Cortex of kidney (tissue), 1 donor: ENCODE data around the gene GOLGA6A.
"Not testable (repeated sequence)": the region's sequence is repeated elsewhere in the genome, so short reads cannot be mapped to it uniquely, and the experiment has no call there.

Experiments used
- DNase-seq: peaks from one replicate; lab custom pipeline; 2025; lab: John Stamatoyannopoulos, UW

Gene GOLGA6A

DNA sequence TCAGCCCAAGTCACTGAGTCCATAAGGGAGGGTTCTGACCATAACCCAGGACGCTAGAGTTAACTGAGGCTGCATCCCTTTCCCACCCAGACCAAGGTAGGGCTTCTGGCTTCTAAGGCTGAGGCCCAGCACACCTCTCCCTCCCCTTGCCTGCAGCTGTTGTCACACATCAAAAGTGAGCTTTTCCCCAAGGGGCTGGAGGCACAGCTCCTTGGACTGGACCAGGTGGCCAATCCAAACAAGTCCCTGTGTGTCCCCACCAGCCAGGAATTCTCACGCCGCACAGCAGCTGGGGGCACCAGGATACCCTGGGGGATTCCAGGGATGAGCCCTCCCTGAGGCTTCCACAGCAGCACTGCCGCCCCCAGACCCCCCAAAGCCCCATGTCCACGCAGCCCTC is 25.8 kb upstream of the GOLGA6A start:
- no peak for DNase-seq

DNA sequence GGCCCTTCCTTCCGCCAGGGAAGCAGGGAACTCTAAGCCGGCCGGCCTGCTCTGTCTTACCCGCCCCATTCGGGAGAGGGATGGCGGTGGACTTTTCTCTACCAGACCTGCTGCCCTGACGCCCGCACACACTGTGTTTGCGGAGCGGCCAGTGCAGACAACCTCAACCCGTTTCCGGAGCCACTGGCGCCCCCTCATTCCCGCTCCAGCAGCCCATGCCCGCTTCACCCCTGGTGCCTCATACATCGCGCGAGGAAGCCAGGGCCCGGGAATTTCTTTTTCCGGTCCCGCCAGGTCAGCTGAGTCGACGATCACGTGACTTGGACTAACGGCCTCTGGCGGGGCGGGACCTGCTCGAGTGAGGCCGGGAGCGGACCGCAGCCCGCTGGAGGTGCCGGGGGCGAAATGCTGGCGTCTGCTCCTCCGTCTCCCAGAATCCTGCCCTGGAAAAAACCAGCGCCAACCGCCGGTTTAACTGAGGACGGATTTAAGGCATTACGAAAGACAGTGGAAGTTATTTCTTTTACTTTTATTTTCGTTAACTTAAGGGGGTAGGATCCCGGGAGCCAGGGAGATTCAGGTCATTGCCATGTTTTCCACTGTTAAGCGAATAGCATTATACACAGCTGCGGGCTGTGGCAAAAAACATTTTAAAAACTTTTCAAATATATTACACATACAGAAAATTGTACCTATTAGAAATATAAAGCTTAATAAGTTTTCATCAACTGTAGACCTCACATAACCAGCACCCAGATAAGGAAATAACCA is 17.8 kb upstream of the GOLGA6A start:
- not testable (repeated sequence) for DNase-seq

DNA sequence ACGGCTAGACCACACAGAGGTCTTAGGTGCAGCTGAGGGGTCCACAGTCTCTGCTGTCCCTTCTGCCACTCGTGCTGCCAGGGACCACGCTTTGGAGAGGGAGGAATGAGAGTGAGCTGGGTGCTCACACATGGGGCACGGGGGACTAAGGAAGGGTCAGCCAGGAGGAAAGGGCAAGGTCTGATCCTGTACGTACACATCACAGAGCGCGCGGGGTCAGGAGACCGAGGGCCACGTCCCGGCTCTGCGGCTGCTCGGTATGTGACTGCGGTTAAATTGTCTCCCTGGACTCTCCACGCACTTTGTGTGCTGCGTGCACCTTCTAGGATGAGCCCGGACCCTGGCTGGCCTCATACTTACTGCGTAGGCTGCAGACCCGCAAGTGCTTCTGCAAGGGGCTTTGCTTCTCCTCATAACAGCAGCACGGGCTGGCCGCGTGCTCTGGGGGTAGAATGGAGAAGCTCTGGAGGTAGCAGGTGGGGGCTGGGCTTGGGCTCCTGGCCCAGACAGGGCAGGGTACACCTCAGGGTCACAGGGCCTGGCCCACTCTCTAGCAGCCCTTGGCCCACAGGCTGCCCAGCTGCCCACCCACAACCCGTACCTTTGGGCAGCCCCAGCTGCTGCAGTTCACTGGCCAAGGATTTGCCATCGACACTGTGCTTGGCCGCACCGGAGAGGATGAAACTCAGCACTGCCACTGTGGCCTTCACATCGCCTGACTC is 14.6 kb upstream of the GOLGA6A start:
- not testable (repeated sequence) for DNase-seq

- DNase-seq: not testable (repeated sequence)
These were observed 13.3 kb upstream of the GOLGA6A start for GRCh38 chr15:74095610-74096009.

DNA sequence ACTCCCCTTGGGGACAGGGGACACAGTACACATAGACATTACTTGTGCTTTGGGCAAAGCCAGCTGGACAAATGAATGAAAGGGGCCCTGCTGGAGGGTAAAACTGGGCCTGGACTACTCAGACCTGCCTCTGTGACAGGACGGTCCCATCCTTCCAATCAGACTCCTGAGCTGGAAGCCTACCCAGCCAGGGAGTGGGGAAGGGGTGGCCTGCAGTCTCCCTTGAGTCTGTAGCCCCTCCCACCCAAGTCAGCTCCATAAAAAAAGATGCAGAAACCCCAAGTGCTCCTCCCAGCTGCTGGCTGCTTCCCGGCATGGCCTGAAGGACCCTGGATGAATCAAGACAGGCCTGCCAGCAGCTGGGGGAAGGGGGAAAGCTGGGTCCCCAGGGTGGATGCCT is 12.2 kb upstream of the GOLGA6A start:
- not testable (repeated sequence) for DNase-seq

GRCh38 chr15:74075781-74076180 is 6.6 kb downstream of the GOLGA6A start:
- not testable (repeated sequence) for DNase-seq

DNA sequence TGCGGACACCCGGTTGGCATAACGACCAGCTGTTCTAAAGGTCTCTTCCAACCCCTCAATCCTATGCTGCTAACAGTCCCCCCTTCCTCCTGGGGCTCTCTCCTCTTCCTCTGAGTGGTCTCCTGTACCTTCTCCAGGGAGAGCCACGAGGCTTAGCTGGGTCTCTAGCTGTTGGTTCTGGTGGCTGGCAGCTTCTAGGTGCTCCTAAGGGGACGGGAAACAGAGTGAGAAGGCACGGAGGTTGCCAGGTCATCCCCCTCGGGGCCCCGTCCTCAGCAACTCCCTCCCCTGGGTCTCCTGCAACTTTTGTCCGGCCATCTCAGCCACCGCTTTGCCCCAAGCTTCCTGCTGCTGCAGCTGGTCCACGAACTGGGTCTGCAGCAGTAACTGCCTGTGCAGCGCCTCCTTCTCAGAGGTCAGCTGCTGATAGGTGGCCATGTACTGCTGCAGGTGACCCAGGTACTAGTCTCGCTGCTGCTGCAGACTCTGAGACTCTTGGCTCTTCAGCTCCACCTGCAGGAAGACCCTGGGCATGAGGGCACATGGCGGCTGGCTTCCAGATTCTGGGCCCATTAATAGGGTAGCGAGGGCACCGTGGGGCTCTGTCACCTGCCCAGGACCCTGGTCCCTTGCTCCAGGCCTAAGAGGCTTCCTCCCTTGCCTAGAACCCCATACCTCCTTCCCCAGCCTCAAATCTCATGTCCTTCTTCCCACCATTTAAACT is 9.6 kb downstream of the GOLGA6A start:
- DNase-seq: not testable (repeated sequence)

DNA sequence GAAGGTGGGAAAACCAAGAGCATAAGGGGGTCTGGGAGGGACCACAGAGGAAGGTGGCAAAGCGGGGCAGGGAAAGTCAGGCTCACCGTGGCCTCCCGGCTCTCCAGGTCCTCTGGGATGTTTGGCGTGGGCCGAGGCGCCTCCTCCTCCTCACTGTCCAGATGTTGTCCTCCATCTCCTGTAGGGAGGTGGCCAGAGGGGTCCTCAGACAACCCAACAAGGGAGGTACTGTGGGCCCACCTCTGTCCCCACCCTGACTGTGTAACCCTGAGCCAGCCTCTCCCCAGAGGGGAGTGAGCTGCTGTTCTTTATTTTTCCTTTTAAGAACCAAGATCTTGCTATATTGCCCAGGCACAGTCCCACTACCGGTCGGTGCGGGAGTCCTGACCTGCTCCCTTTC is 10.2 kb downstream of the GOLGA6A start:
- not testable (repeated sequence) for DNase-seq

DNA sequence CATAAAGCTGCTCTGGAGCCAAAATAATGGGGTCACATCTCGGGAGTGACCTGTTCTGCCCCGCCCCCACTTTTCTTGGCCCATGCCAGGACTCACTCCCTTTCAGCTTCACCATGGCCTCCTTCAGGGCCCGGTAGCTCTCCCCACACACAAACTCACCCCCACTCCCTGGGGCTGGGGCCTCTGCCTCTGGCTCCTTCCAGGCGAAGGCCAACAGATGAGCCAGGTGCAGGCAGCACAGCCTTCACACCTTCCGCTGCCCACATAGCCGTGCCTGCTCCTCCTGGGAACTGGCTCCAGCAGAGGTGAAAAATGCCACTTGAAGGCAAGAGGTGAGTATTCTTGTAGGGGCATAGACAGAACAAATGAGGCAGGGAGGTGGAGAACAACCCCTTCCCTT is 10.7 kb downstream of the GOLGA6A start:
- DNase-seq: not testable (repeated sequence)

GRCh38 chr15:74065684-74066411 is 16.5 kb downstream of the GOLGA6A start:
- not testable (repeated sequence) for DNase-seq

DNA sequence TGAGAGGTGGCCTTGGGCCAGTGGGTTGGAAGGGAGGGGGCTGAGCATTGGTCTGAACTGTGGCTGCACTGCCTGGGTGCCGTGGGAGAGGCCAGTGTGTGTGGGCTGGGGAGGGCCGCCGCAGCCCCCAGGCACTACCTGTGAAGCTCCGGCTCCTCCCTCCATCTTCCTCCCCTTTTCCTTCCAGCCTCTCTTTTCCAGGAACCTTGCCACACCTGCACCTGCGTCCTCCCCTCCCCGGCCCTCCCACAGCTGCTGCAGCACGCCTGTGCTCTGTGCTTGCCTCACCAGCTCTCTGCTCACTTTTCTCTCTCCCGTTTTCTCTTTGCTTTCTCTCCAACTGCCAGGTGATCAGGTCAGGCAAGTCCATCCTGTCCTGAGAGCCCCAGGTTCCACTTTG is 17.5 kb downstream of the GOLGA6A start:
- DNase-seq: not testable (repeated sequence)

DNA sequence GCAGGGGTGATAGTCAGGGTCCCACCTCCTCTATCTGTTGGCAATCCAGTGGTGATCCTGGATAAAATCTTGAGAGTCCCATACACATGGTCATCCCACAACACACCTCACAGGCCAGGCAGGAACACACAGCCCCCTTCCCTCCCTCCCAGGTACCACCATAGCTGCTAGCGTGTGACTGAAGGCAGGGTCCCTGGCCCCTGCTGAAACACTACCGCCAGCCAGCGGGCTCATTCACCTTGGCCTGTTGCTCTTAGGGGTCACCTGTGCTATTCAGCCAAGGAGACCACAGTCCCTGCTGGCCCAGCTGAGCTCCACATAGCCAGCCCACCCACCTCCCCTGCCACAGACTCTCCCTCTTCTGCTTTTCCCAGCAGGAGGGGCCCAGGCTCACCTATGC is 18.2 kb downstream of the GOLGA6A start:
- not testable (repeated sequence) for DNase-seq

DNA sequence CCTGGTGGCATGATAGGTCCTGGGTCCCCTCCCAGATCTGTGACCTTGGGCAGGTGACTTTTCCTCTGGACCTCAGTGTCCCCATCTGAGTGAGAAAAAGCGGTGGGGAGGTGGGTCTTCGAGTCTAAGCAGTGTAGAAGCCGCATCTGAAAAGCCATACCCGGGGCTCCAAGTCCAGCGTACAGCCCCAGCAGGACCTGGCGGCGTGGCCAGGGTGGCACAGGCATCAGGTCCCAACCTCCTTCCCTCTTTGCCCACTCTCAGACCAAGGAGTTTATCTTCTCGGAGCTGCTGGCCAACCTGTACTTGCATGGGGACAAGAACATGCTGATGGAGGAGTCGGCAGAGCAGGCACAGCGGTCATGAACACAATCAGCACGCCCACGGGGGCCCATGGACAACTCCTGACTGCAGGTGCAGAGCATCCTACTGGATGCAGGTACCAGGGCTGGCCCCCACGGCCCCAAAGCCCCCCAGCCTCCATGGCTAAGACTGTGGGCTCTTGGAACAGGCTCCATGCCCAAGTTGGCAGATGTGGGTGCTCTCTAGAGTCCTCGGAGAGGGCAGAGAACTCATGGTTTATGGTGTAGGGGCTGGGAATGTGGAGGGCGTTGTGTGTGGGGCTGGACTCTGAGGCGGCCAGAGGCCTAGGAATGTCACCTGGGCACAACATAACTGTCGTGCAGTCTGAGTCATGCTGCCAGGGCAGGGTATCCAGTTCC is 18.8 kb downstream of the GOLGA6A start:
- not testable (repeated sequence) for DNase-seq

DNA sequence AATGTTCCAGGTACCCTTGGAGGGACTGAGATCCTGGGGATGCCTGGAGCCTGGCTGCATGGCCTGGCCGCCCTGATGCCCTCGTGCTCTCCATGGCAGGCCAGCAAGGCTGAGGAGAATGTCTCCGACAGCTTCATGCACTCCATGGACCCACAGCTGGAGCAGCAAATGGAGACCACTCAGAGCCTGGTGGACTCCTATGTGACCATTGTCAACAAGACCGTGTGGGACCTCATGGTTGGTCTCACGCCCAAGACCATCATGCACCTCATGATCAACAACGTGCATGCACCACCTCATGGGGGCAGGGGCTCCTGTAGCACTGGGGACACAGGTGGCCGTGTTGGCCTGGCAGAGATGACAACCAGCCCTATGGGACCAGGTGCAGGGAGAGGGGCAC is 19.7 kb downstream of the GOLGA6A start:
- DNase-seq: no peak

- DNase-seq: no peak
These were observed 20.1 kb downstream of the GOLGA6A start for GRCh38 chr15:74062236-74062635.

DNA sequence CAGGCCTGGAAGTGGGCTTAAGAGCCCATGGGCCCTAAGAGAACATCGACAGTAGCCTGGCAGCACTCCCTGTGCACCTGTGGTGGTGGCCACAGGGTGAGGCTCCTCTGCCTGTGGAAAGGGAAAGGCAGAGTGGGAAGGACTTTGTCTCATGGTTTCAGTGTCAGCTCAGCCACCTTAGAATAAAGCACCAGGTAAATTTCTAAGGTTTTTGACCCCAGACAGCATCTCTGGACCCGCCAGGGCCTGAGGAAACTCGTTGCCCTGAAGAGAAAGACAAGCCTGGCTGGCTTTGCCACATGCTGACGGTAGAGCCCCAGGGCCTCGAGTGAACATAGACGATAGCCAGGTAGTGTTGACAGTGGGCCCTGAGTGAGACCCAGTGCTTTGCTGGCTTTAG is 22.1 kb downstream of the GOLGA6A start:
- DNase-seq: no peak

DNA sequence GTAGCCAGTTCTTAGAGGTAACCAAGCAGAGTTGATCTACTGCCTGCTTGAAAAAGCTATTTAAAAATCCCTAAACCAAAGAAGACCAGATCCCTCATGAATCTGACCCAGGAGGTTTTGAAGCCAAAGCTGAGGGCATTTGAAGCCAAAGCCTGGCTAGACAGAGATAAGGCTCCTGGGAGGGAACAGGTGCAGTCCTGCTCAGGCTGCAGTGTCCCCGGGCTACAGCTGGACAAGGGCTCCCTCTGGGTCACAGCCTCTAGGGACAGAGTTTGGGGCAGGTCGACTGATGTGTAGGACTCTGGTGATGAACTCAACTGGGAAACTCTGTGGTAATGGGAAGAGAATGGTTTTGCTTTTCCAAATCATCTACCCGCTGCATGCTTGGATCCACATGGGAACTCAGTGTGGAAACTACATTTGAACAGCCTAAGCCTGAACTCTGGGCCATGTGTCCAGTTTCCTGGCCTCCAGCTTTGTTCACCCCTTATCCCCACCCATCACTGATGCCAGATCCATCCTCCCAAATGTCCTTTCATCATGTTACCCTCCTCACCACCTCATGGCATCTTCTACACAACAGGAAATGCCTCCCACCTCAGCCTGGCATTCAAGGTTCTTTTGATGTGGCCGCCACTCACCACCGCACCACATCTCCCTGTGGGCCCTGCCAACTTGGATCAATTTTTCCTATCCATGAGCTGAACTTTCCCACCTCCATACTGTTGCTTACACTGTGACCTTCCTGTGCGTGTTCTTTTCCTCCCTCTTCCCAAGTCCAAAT is 23.1 kb downstream of the GOLGA6A start:
- DNase-seq: not testable (repeated sequence)

GRCh38 chr15:74056330-74056729 is 26.0 kb downstream of the GOLGA6A start:
- not testable (repeated sequence) for DNase-seq

DNA sequence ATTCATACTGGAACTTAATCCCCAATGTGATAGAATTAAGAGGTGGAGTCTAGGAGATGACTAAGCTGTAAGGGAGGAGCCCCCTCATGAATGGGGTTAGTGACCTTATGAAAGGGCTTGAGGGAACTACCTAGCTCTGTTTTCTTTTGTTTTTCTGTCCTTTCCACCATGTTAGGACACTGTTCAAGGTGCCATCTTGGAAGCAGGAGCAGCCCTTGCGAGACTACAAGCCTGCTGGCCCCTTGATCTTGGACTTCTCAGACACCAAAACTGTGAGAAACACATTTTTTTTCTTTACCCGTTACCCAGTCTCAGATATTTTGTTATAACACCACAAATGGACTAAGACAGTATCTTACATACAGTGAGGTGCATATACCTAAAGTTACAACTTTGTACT is 26.5 kb downstream of the GOLGA6A start:
- no peak for DNase-seq

DNA sequence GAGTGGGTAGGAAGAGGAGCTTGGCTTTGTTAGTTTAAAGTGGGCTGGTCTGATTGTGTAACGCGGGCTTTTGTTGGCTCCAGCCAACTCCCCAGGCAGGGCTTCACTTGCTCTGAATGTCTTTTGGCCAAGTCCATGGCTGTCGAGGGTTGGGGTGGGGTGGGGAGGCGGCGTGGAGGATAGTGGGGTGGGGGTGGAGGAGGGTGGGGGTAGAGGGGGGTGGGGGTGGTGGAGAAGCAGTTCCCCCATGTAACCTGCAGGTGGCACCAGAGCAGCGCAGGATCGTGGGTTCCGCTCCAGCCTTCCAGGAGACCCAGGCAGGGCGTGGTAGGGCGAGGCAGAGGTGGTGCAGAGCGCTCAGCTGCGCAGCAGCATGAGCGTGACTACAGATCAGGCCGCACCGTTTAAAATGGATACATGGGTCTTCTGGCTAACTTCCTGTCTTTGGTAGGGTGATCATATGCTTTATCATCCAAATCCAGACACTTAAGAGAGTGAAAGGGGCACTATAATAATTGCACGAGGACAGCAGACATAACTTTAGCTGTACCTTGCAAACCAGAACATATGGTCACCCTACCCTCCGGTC is 28.3 kb downstream of the GOLGA6A start:
- no peak for DNase-seq
